Heart left ventricle (tissue), 16 donors: ENCODE results near the gene RFX1. TPM values are rescaled to one million over a fixed set of nuclear protein-coding genes. Genes with fewer than 3 reads are reported as not detected.

Experiments
- ATAC-seq, 4 donors: fragments of 200-7000 bp; cut with Tn5 transposase; one replicate each; pipeline ENCODE4 v1.9.1; 2020 to 2022; ENCODE audit warnings: moderate library complexity in 4 of 4, mild to moderate bottlenecking in 3 of 4, moderate number of reproducible peaks in 1 of 4
- DNase-seq, 5 donors: peaks; one replicate each; pipeline ENCODE4 v3.0.0-alpha.2; 2020
- H3K27ac ChIP-seq, 12 donors: fragments of 200-600 bp; sonication (generic) in 4 of 12; one replicate each; pipeline versions ENCODE4 v1.5.0 to v1.8.0; 2016 to 2022; ENCODE audit warnings: mild to moderate bottlenecking in 2 of 12
- H3K27me3 ChIP-seq, 9 donors: fragments of 200-600 bp; sonication (generic) in 2 of 9; one replicate each; pipeline versions ENCODE4 v1.5.1 to v1.8.0; 2016 to 2022; ENCODE audit warnings: mild to moderate bottlenecking in 3 of 9
- H3K36me3 ChIP-seq, 9 donors: fragments of 200-600 bp; sonication (generic) in 2 of 9; one replicate each; pipeline versions ENCODE4 v1.5.0 to v1.8.0; 2018 to 2022; ENCODE audit warnings: mild to moderate bottlenecking in 2 of 9
- H3K4me1 ChIP-seq, 12 donors: fragments of 200-600 bp; sonication (generic) in 4 of 12; one replicate each; pipeline versions ENCODE4 v1.5.0 to v1.8.0; 2016 to 2022; ENCODE audit warnings: mild to moderate bottlenecking in 3 of 12
- H3K4me3 ChIP-seq, 12 donors: fragments of 200-600 bp; sonication (generic) in 4 of 12; one replicate each; pipeline versions ENCODE4 v1.5.0 to v1.8.0; 2017 to 2022; ENCODE audit warnings: mild to moderate bottlenecking in 9 of 12, moderate library complexity in 4 of 12
- H3K9me3 ChIP-seq, 12 donors: fragments of 200-600 bp; sonication (generic) in 4 of 12; one replicate each; pipeline versions ENCODE4 v1.5.0 to v1.8.0; 2016 to 2022; ENCODE audit warnings: mild to moderate bottlenecking in 1 of 12
- POLR2A ChIP-seq, 2 donors: fragments of 450-650 bp; IDR thresholded peaks; one replicate each; pipeline ENCODE4 v1.6.1; 2017; ENCODE audit warnings: antibody characterized with exemption in 2 of 2, mild to moderate bottlenecking in 2 of 2, moderate library complexity in 2 of 2
- WGBS, 4 donors: extraction: QIAGEN DNeasy Blood & Tissue Kit in 2 of 4; methylation state at CpG; one replicate each; pipeline versions ENCODE4 v1.1.5 to v1.1.7; 2013 to 2018; 5-methylcytosine and 5-hydroxymethylcytosine counted together
- intact Hi-C, 10 donors: fragments of 100-400 bp; cut with DNase I; formaldehyde crosslinking; loops; one replicate each; pipeline versions ENCODE4 v1.11.1 to v1.14.2; 2022
- polyA plus RNA-seq, 2 donors: library from polyadenylated mRNA; stranded (reverse); fragments of 200-250 nt; gene quantifications; one replicate each; pipeline ENCODE4 v1.2.3, GENCODE V29; 2013
- total RNA-seq, 9 donors: library from RNA; depleted of rRNA in 2 of 9; stranded (reverse); fragments of >200 nt in 2 of 9; fragmentation: NEBNext Ultra II Directional in 3 of 9; extraction: Animal tissue kit (Norgen Biotek cat#: 25700) in 3 of 9; gene quantifications; one replicate each; pipeline versions ENCODE4 v1.1.0 to v1.2.4, GENCODE V29; 2016 to 2023
- TF ChIP-seq, protein P1 (sequence below), 12 donors: fragments of 200-600 bp; sonication (generic) in 4 of 12; IDR thresholded peaks; one replicate each; pipeline versions ENCODE4 v1.5.0 to v1.8.0; 2018 to 2022; ENCODE audit warnings: antibody characterized with exemption in 12 of 12, mild to moderate bottlenecking in 5 of 12
- donor health status: ischemic (EF 13 %, LVEDD 7.1; RV severe dilation, severe dysfunction).
- donor health status: healthy with polysubstance abuse.
- donor health status: DM: no; HTN: yes; CAD: no.
- donor health status: DM: no; HTN: no; CAD: no.
- donor health status: ischemic (EF 25% LVEDD 6.9; RV normal size, moderate dysfunction).
- donor health status: ischemic (EF 25% LVEDD 5.7; RV mildly dilated, moderate dysfunction).
- donor health status: healthy.
- donor health status: DM: yes; HTN: yes; CAD: no.
- donor health status: ischemic (EF 35%, LVEDD 5.7; RV mildly dilated, moderate dysfunction).
- donor health status: nonischemic (EF 11% LVEDD 7.7; RV severe dilation, severe dysfunction).
- donor health status: DM: yes; HTN: yes; CAD: no.
- donor health status: PGD.
- donor health status: ischemic (EF 29% LVEDD 5.4; RV normal size, mild dysfunction).
- donor health status: nonischemic (EF 23%, LVEDD 6.1; RV moderate dilation, normal function).

Gene RFX1
- total and polyA plus RNA-seq, 11 donors: 4.0 to 15.4 (median 8.6) TPM

DNA sequence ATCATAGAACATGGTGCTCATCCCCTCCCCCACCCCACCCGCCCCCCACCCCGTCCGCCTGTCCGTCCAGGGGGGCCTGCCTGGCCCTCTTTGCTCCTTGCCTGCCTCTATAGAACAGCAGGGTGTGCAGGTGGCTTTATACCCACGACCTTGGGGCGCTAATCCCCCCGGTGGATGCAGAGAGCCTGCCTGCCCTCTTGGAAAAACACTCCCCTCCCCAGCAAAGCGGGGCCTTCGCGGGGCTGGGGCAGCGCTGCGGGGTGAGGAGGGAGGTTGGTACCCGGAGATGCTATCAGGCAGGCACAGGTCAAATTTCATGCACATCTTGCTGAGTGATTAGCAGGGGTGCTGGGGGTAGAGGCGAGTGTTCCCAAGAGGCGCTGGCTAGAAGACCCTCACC, 21.9 kb downstream of the RFX1 start:
- H3K27ac ChIP-seq: no peak overlapping the region
- H3K27me3 ChIP-seq: no peaks in the 10 kb centered on the region
- H3K4me1 ChIP-seq: peaks cover 2 to 52% (median 28%) of the 10 kb centered on the region in 12 donors
- TF ChIP-seq, protein P1, sequence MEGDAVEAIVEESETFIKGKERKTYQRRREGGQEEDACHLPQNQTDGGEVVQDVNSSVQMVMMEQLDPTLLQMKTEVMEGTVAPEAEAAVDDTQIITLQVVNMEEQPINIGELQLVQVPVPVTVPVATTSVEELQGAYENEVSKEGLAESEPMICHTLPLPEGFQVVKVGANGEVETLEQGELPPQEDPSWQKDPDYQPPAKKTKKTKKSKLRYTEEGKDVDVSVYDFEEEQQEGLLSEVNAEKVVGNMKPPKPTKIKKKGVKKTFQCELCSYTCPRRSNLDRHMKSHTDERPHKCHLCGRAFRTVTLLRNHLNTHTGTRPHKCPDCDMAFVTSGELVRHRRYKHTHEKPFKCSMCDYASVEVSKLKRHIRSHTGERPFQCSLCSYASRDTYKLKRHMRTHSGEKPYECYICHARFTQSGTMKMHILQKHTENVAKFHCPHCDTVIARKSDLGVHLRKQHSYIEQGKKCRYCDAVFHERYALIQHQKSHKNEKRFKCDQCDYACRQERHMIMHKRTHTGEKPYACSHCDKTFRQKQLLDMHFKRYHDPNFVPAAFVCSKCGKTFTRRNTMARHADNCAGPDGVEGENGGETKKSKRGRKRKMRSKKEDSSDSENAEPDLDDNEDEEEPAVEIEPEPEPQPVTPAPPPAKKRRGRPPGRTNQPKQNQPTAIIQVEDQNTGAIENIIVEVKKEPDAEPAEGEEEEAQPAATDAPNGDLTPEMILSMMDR (IDR thresholded peaks at IDR 0.05): no peak
- no peak for TF ChIP-seq POLR2A (IDR thresholded peaks at IDR 0.05)
- intact Hi-C loops: no loop called here
- peaks cover 0 to 18% (median 7%) of the 10 kb centered on the region in 9 donors for H3K36me3 ChIP-seq
- DNase-seq (no peak), ATAC-seq (no peak)
- H3K9me3 ChIP-seq: no peaks in the 10 kb centered on the region
- 81 to 95% (median 86%) methylated on average over 8 to 15 of the region's 15 CpGs for WGBS, 4 donors
- H3K4me3 ChIP-seq: no peak overlapping the region

DNA sequence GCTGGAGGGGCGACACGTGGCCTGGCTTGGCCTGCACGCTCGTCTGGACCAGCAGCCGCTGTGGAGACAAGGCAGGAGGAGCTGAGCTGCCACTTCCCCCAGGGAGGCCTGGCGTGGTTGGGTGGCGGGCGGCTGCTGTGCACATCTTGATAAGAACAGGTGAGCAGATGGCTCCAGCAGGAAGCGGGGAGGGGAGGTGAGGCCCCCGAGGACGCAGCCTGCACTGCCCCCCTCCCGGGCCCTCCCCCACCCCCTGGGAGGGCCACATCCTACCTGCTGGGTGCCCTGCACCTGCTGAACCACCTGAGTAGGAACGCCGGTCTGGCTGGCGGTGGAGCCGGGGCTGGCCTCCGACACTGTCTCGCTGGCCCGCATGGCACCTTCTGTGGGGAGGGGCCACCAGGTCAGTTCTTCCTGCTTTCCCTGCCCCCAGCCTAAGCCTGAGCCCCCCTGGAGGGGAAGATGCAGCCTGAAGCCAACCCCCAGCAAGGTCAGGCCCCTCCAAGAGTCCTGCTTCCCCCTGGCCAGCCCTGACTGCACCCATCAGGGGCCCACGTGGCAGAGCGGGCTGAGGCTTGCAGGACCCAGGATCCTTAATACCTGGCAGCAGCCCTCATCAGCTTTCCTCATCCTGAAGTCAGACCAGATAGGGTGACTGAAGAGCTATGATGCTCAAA, 22.8 kb downstream of the RFX1 start:
- no peak overlapping the region for H3K4me3 ChIP-seq
- H3K27ac ChIP-seq: no peak overlapping the region
- intact Hi-C loops: no loop called here
- TF ChIP-seq, protein P1 (IDR thresholded peaks at IDR 0.05): no peak
- no peak for TF ChIP-seq POLR2A (IDR thresholded peaks at IDR 0.05)
- DNase-seq (no peak), ATAC-seq (no peak)
- 90 to 97% (median 91%) methylated on average over 11 to 21 of the region's 21 CpGs for WGBS, 4 donors
- peaks cover 0 to 18% (median 7%) of the 10 kb centered on the region in 9 donors for H3K36me3 ChIP-seq
- H3K9me3 ChIP-seq: no peaks in the 10 kb centered on the region
- no peaks in the 10 kb centered on the region for H3K27me3 ChIP-seq
- H3K4me1 ChIP-seq: peaks cover 2 to 57% (median 32%) of the 10 kb centered on the region in 12 donors

DNA sequence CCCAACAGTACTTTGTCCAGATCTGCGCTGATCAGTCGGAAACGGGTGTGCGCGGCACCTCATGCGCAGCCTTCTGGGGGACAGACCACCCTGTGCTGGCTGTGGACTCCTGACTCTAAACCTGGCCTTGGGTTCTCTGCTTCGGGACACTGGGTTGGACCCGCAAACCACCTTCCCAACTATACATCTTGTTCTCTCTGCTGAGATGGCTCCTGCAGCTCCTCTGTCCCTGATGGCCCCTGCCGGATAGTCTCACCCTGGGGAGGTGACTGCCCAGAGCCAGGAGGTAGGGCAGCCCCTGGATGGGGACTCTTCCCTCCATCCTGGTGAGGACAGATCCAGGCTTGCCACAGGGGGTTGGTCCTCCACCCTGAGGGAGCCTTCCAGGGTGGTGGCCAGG, 23.3 kb downstream of the RFX1 start:
- WGBS, 4 donors: 88 to 99% (median 98%) methylated on average over 7 to 9 of the region's 9 CpGs
- TF ChIP-seq, protein P1 (IDR thresholded peaks at IDR 0.05): no peak
- TF ChIP-seq POLR2A (IDR thresholded peaks at IDR 0.05): no peak
- intact Hi-C loops: no loop called here
- Histone ChIP-seq H3K9me3 (no peaks in the 10 kb centered on the region), H3K4me1 (peaks cover 2 to 55% (median 35%) of the 10 kb centered on the region in 12 donors), H3K4me3 (no peak overlapping the region), H3K27me3 (no peaks in the 10 kb centered on the region), H3K27ac (no peak overlapping the region), H3K36me3 (peaks cover 0 to 18% (median 7%) of the 10 kb centered on the region in 9 donors)
- DNase-seq: no peak
- no peak for ATAC-seq

DNA sequence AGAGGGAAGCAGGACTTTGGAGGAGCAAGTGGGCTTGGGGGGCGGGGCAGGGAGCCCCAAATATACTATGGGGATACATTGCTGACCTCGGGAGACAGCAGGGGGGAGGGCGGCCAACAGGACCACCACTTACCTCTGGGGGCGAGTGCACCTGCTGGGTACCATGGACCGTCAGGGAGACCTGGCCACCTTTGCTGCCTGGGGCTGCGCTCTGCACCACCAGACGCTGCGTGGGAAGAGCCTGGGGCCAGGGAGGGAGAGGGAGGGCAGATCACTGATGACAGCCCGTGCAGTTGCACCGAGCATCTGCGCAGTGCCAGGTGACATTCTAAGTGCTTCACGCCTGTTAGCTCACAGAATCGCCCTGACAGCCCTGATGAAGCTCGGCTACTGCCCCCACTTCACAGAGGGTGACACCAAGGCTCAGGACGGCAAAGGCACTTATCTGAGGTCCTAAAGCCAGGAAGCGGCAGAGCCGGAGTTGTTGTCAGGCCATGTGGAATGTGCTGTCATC, 24.1 kb downstream of the RFX1 start:
- Histone ChIP-seq H3K27me3 (no peaks in the 10 kb centered on the region), H3K36me3 (peaks cover 0 to 18% (median 7%) of the 10 kb centered on the region in 9 donors), H3K27ac (no peak overlapping the region), H3K9me3 (no peaks in the 10 kb centered on the region), H3K4me3 (no peak overlapping the region), H3K4me1 (peaks cover 2 to 48% (median 28%) of the 10 kb centered on the region in 12 donors)
- ATAC-seq: no peak
- no peak for DNase-seq
- intact Hi-C loops: no loop called here
- no peak for TF ChIP-seq POLR2A (IDR thresholded peaks at IDR 0.05)
- TF ChIP-seq, protein P1 (IDR thresholded peaks at IDR 0.05): no peak
- WGBS, 4 donors: 92 to 96% (median 94%) methylated on average over 16 to 17 of the region's 17 CpGs
